GM12878 (cell line): Measurements from ENCODE around the gene SPATA46. TPM values are rescaled to one million over a fixed set of nuclear protein-coding genes. Genes with fewer than 3 reads are reported as not detected.

Experiments used
- ATAC-seq: fragments of 200-7000 bp; cut with Tn5 transposase; 3 replicates; pipeline ENCODE4 v1.9.1; 2020; ENCODE audit warnings: mild to moderate bottlenecking, moderate library complexity
- BruUV-seq: library from RNA; stranded (reverse); fragments of 400-500 nt; replicated peaks from 2 replicates; lab custom pipeline; 2021; lab: Mats Ljungman, UMichigan
- CTCF ChIA-PET: fragments of 300-600 bp; sonication (Branson Sonifier 250); formaldehyde crosslinking; extraction: SDS; loops from one replicate; lab custom pipeline; 2021; ENCODE audit warnings: inconsistent platforms; lab: Yijun Ruan, JAX
- POLR2A ChIA-PET: fragments of 350-600 bp; formaldehyde crosslinking; extraction: SDS; loops from one replicate; lab custom pipeline; 2021; ENCODE audit warnings: inconsistent platforms; lab: Charles Lee
- RAD21 ChIA-PET: fragments of 300-600 bp; sonication (Branson Sonifier 250); formaldehyde crosslinking; loops from one replicate; lab custom pipeline; 2023; ENCODE audit warnings: antibody characterized with exemption; ENCODE audit not compliant: unreplicated experiment; lab: Charles Lee
- SMC1A ChIA-PET: fragments of 300-600 bp; sonication (Branson Sonifier 250); formaldehyde crosslinking; loops from one replicate; lab custom pipeline; 2023; ENCODE audit not compliant: unreplicated experiment, uncharacterized antibody; lab: Charles Lee
- DNase-seq: peaks from one replicate; pipeline ENCODE4 v3.0.0-alpha.2; 2011; ENCODE audit warnings: low read depth, low spot score
- FAIRE-seq: peaks from 3 replicates; lab custom pipeline; 2011; peaks lifted over from hg19 to GRCh38; lab: Jason Lieb, UNC
- H2AFZ ChIP-seq: 2 replicates; pipeline ENCODE4 v1.6.0; 2011; ENCODE audit warnings: low read depth, low read length, control low read depth; ENCODE audit not compliant: control insufficient read depth
- H3K27ac ChIP-seq: 2 replicates; pipeline ENCODE4 v1.5.1; 2011; ENCODE audit warnings: control low read depth; ENCODE audit not compliant: control insufficient read depth, insufficient read depth
- H3K27me3 ChIP-seq, 2 experiments: replicated peaks in 1 of 2; 2 replicates each; pipeline versions ENCODE4 v1.6.0 to v1.6.1; 2011; ENCODE audit warnings: low read length in 1 of 2; ENCODE audit not compliant: control insufficient read depth in 2 of 2, insufficient read depth in 2 of 2
- H3K36me3 ChIP-seq, 2 experiments: 2 replicates each; pipeline ENCODE4 v1.5.1; 2011; ENCODE audit warnings: low read length in 1 of 2; ENCODE audit not compliant: control insufficient read depth in 2 of 2, insufficient read depth in 2 of 2
- H3K4me1 ChIP-seq: 2 replicates; pipeline ENCODE4 v1.6.1; 2011; ENCODE audit warnings: mild to moderate bottlenecking, low read length, moderate library complexity, mixed read lengths; ENCODE audit not compliant: control insufficient read depth, insufficient read depth
- H3K4me2 ChIP-seq: 2 replicates; pipeline ENCODE4 v1.6.0; 2011; ENCODE audit warnings: control low read depth; ENCODE audit not compliant: control insufficient read depth, insufficient read depth
- H3K4me3 ChIP-seq: fragments of 200-600 bp; sonication (generic); 2 replicates; pipeline ENCODE4 v1.5.1; 2016
- H3K79me2 ChIP-seq: 2 replicates; pipeline ENCODE4 v1.6.0; 2011; ENCODE audit warnings: low read length; ENCODE audit not compliant: control insufficient read depth, insufficient read depth
- H3K9ac ChIP-seq: 2 replicates; pipeline ENCODE4 v1.8.0; 2011; ENCODE audit warnings: low read length, control low read depth, mixed read lengths; ENCODE audit not compliant: control insufficient read depth, insufficient read depth
- H3K9me3 ChIP-seq: replicated peaks from 3 replicates; pipeline ENCODE4 v1.5.1; 2011; ENCODE audit warnings: mild to moderate bottlenecking, low read length; ENCODE audit not compliant: control insufficient read depth, insufficient read depth
- H4K20me1 ChIP-seq: 2 replicates; pipeline ENCODE4 v1.6.0; 2011; ENCODE audit not compliant: control insufficient read depth, insufficient read depth
- BCL11A ChIP-seq: IDR thresholded peaks from 2 replicates; pipeline ENCODE4 v1.6.1; 2011; ENCODE audit warnings: low read depth, low read length
- CHD2 ChIP-seq: IDR thresholded peaks from 2 replicates; pipeline ENCODE4 v1.6.1; 2011; ENCODE audit warnings: low read depth, low read length, improper control_type of control experiment, borderline replicate concordance
- NRF1 ChIP-seq: conservative IDR thresholded peaks from 2 replicates; pipeline ENCODE4 v1.6.1; 2011; ENCODE audit warnings: mild to moderate bottlenecking, low read depth, low read length, improper control_type of control experiment
- PKNOX1 ChIP-seq: fragments of 450-650 bp; IDR thresholded peaks from 2 replicates; pipeline ENCODE4 v1.6.1; 2016; ENCODE audit warnings: mild to moderate bottlenecking
- POLR2AphosphoS2 ChIP-seq: IDR thresholded peaks from 2 replicates; pipeline ENCODE4 v1.6.1; 2011; ENCODE audit warnings: low read depth, mild to moderate bottlenecking, low read length, improper control_type of control experiment, moderate library complexity
- WRNIP1 ChIP-seq: IDR thresholded peaks from 2 replicates; pipeline ENCODE4 v1.6.1; 2011; ENCODE audit warnings: low read depth, low read length, improper control_type of control experiment, borderline replicate concordance
- WGBS: methylation state at CpG from one replicate; pipeline ENCODE4 v1.1.6; 2016; ENCODE audit warnings: low lambda C conversion rate; ENCODE audit not compliant: insufficient replicate concordance, insufficient coverage; ENCODE audit errors: missing lambda C conversion rate; 5-methylcytosine and 5-hydroxymethylcytosine counted together
- in situ Hi-C: fragments of 300-500 bp; cut with MboI; formaldehyde crosslinking; loops from 9 replicates; pipeline ENCODE4 v1.14.3; 2018; ENCODE audit warnings: mixed read lengths
- intact Hi-C: fragments of 100-400 bp; cut with micrococcal nuclease; formaldehyde crosslinking; loops from one replicate; pipeline ENCODE4 v1.14.2; 2022; ENCODE audit not compliant: unreplicated experiment
- polyA plus RNA-seq, 11 experiments: library from polyadenylated mRNA; depleted of rRNA in 4 of 11; unstranded in 6 of 11; stranded (reverse) in 5 of 11; fragments of >200 nt; fragmentation: Nextera tagmentation in 4 of 11; fragmentation: Illumina TruSeq in 1 of 11; extraction: Ambion mirVana in 4 of 11; extraction: Trizol in 1 of 11; gene quantifications; 1 replicate in 1 of 11; 2 replicates in 10 of 11; pipeline versions ENCODE4 v1.2.1 to v1.2.3, GENCODE V29; 2011 to 2016; ENCODE audit warnings: inconsistent platforms in 2 of 11, missing spikeins in 2 of 11, low read depth in 1 of 11
- total RNA-seq, 4 experiments: library from RNA; depleted of rRNA in 3 of 4; stranded (reverse); fragments of >200 nt in 3 of 4; fragmentation: Illumina TruSeq in 1 of 4; extraction: Trizol in 1 of 4; gene quantifications; 2 replicates each; pipeline versions ENCODE4 v1.2.1 to v1.2.3, GENCODE V29; 2013 to 2021
- TF ChIP-seq, protein P1 (sequence below): fragments of 450-650 bp; IDR thresholded peaks from 2 replicates; pipeline ENCODE4 v1.6.1; 2017; ENCODE audit warnings: antibody characterized with exemption, mild to moderate bottlenecking, moderate library complexity
- TF ChIP-seq, protein P2 (sequence below): fragments of 450-650 bp; IDR thresholded peaks from 2 replicates; pipeline ENCODE4 v1.6.1; 2017; ENCODE audit warnings: mild to moderate bottlenecking, moderate library complexity

Gene SPATA46
- total and polyA plus RNA-seq, 10 of the 15 experiments (the other 5 are each of a cell fraction or from before 2014, with no cell fraction given), result not detected

GRCh38 chr1:162369571-162369970 is 7.1 kb downstream of the SPATA46 start (continued):
- TF ChIP-seq POLR2AphosphoS2 (no peak), WRNIP1 (no peak), BCL11A (no peak)
- TF ChIP-seq, protein P1, sequence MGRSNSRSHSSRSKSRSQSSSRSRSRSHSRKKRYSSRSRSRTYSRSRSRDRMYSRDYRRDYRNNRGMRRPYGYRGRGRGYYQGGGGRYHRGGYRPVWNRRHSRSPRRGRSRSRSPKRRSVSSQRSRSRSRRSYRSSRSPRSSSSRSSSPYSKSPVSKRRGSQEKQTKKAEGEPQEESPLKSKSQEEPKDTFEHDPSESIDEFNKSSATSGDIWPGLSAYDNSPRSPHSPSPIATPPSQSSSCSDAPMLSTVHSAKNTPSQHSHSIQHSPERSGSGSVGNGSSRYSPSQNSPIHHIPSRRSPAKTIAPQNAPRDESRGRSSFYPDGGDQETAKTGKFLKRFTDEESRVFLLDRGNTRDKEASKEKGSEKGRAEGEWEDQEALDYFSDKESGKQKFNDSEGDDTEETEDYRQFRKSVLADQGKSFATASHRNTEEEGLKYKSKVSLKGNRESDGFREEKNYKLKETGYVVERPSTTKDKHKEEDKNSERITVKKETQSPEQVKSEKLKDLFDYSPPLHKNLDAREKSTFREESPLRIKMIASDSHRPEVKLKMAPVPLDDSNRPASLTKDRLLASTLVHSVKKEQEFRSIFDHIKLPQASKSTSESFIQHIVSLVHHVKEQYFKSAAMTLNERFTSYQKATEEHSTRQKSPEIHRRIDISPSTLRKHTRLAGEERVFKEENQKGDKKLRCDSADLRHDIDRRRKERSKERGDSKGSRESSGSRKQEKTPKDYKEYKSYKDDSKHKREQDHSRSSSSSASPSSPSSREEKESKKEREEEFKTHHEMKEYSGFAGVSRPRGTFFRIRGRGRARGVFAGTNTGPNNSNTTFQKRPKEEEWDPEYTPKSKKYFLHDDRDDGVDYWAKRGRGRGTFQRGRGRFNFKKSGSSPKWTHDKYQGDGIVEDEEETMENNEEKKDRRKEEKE, result no peak

DNA sequence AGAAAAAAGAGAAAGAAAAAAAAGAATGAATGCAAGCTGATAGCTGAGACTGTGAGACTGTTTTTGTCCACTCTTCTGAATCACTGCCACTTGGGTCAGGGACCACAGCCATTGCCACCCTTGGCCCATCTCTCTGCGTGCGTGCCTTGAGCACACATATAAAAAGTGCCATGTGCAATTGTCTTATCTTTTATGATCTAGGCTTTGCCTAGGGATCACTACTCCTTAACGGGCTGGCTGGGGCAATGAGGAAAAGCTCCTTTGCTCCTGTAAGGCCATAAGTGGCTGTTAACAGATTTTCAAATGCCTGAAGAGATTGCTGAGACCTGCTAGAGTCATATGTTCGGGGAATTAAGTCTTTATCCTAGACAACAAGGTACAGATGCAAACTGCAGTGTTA is 8.2 kb downstream of the SPATA46 start:
- no peak for FAIRE-seq
- TF ChIP-seq, protein P2, sequence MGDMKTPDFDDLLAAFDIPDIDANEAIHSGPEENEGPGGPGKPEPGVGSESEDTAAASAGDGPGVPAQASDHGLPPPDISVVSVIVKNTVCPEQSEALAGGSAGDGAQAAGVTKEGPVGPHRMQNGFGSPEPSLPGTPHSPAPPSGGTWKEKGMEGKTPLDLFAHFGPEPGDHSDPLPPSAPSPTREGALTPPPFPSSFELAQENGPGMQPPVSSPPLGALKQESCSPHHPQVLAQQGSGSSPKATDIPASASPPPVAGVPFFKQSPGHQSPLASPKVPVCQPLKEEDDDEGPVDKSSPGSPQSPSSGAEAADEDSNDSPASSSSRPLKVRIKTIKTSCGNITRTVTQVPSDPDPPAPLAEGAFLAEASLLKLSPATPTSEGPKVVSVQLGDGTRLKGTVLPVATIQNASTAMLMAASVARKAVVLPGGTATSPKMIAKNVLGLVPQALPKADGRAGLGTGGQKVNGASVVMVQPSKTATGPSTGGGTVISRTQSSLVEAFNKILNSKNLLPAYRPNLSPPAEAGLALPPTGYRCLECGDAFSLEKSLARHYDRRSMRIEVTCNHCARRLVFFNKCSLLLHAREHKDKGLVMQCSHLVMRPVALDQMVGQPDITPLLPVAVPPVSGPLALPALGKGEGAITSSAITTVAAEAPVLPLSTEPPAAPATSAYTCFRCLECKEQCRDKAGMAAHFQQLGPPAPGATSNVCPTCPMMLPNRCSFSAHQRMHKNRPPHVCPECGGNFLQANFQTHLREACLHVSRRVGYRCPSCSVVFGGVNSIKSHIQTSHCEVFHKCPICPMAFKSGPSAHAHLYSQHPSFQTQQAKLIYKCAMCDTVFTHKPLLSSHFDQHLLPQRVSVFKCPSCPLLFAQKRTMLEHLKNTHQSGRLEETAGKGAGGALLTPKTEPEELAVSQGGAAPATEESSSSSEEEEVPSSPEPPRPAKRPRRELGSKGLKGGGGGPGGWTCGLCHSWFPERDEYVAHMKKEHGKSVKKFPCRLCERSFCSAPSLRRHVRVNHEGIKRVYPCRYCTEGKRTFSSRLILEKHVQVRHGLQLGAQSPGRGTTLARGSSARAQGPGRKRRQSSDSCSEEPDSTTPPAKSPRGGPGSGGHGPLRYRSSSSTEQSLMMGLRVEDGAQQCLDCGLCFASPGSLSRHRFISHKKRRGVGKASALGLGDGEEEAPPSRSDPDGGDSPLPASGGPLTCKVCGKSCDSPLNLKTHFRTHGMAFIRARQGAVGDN, result no peak
- TF ChIP-seq NRF1 (no peak), PKNOX1 (no peak), CHD2 (no peak)
- TF ChIP-seq, all 136 proteins: peak for 0
- H3K9me3 ChIP-seq, result no peaks in the 10 kb centered on the region
- WGBS, result 20% methylated on average over 4 of the region's 4 CpGs
- SMC1A ChIA-PET, result no interaction called here
- no peaks in the 10 kb centered on the region; the same call in 1 of the 2 replicates for H4K20me1 ChIP-seq
- H3K79me2 ChIP-seq, result no peaks in the 10 kb centered on the region
- RAD21 ChIA-PET, result no interaction called here
- no peaks in the 10 kb centered on the region for H3K4me1 ChIP-seq
- no peak overlapping the region for H2AFZ ChIP-seq
- POLR2A ChIA-PET, result no interaction called here
- in situ Hi-C loops (no loop called here), intact Hi-C loops (no loop called here)
- no peak overlapping the region for H3K9ac ChIP-seq
- H3K4me3 ChIP-seq, result no peak overlapping the region
- CTCF ChIA-PET, result interaction anchor here (1.5 kb wide), 1 partner anchor 11 kb away, joined by 9 read pairs; no protein-coding TSS in a partner anchor
- no peaks in the 10 kb centered on the region for H3K36me3 ChIP-seq
- no peak for ATAC-seq
- no peak for DNase-seq
- no TSS peak for BruUV-seq
- no peak overlapping the region for H3K27ac ChIP-seq
- no peak overlapping the region for H3K4me2 ChIP-seq
- no peaks in the 10 kb centered on the region for H3K27me3 ChIP-seq
